GM03348 (cell line): ENCODE results near the gene ZFYVE9.

Source experiments
- DNase-seq: peaks from one replicate; pipeline ENCODE4 v3.0.0; 2012; ENCODE audit warnings: low spot score

The ZFYVE9 gene

DNA sequence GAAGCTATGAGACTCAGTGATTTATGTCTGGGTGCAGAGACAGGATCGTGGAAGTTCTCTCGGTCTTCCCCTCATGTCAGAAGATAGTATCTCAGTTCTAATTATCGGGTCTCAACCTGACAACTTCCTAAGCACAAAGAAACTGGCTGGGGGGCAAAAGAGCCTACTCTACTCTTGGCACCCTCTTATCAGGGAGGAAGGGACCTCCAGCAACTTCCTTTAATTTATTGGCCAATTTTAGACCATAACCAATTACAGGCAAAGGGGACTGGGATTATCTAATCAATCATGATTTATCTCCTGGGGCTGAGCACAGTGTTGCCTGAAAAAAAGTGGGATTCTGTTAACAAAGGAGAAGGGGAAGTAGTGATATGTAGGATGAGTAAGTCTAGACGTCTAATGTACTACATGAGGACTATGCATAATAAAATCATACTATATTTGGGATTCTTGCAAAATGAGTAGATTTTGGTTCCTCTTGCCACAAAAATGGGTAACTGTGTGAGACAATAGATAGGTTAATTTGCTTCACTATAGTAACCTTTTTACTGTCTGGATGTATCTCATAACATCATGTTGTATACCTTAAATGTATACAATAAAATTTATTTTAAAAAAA, 98.8 kb downstream of the ZFYVE9 start:
- no peak for DNase-seq

DNA sequence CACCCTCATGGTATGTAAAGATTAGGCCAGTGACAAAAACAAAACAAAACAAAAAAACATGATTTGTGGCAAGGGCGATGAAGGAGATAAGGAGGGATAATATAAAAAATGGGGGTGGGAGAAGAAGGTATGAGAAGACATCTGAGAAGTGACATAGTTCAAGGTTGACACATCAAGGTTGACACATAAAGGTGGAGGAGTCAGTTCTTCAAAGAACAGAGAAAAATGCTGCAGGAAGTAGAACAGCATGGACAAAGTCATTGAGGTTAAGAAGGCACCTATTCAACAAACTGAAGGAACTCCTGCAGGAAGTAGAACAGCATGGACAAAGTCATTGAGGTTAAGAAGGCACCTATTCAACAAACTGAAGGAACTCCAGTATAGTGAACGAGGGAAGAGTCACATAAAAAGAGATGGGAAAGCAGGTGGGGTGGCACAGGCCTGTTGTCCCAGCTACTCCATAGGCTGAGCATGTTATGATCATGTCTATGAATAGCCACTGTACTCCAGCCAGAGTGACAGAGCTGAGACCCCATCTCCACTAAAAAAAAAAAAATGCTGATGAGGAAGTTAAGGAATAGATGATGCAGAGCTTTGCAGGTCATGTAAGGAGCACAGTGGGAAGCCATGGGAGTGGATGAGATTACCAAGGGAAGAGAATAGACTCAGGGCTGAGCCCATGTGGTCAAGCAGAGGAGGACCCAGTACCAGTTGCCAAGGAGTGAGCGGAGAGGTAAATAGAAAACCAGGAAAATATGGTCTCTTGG, 101.5 kb downstream of the ZFYVE9 start:
- no peak for DNase-seq

DNA sequence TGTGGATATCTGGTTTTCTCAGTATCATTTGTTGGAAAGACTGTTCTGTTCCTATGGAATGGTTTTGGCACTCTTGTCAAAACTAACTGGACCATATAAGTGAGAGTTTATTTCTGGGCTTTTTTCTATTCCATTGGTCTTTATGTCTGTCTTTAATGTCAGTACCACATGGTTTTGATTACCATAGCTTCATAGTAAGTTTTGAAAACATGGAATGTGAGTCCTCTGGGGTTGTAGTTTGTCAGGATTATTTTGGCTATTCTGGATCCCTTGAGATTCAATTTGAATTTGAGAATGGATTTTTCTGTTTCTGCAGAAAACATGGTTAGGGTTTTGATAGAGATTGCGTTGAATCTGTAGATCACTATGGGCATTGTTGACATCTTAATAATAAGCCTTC, 107.9 kb downstream of the ZFYVE9 start:
- DNase-seq: no peak

DNA sequence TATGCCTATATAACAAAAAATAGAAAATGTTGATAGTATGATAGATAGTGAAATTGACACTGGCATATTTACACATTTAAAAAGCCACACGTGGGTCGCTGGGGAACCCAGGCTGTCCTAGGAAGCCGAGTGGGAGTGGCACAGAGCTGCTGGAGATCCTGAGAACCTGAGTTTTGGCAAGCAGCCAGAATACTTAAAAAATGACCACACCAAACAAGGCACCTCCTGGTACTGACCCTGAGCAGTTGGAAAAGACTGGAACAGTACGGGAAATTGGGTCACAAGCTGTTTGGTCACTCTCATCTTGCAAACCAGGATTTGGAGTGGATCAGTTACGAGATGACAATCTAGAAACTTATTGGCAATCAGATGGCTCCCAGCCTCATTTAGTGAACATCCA, 111.5 kb downstream of the ZFYVE9 start:
- DNase-seq: peak; percentile 5

DNA sequence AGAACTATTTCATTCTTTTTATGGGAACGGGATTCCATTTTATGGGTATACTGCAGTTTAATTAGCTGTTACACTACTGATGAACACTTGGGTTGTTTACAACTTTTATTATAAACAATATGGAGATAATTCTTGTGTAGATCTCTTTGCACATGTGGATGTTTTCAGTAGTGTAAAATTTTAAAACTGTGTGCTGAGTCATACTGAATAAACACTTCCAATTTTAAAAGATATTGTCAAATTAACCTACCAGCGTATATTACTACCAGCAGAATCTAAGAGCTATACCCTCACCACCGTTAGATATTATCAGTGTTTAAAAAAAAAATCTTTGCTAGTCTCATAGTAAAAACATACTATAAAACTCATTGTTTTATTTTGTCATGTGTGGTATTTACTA, 118.0 kb downstream of the ZFYVE9 start:
- no peak for DNase-seq

DNA sequence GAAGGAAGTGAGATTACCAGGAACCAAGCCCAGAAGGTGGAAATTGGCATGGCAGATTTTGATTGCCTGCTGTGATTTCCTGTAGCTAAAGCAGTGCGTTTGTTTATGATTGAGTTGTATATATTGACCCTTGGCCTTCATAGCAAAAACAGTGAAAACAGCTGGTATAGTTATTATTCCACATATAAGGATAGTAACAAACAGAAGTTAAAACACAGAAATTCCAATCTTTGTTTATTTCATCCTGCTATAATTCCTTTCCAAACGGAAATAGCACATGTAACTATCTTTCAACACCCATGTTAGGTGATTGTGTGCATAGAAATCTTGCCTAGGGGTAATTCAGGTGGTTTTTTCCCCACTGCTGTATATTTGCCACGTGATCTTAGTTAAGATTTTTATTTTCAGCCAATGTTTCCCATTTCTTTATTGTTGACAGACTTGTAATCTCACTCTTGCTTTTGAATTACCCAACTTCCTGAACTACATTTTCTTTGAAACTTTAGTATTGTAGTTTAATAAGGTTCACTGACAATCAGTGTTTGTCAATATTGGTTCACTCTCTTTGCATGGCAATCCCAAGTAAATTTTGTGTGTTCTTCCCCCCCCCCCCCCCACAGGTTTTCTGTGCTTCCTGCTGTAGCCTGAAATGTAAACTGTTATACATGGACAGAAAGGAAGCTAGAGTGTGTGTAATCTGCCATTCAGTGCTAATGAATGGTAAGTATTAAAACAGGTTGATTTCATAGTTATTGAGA, 121.4 kb downstream of the ZFYVE9 start:
- DNase-seq: no peak

DNA sequence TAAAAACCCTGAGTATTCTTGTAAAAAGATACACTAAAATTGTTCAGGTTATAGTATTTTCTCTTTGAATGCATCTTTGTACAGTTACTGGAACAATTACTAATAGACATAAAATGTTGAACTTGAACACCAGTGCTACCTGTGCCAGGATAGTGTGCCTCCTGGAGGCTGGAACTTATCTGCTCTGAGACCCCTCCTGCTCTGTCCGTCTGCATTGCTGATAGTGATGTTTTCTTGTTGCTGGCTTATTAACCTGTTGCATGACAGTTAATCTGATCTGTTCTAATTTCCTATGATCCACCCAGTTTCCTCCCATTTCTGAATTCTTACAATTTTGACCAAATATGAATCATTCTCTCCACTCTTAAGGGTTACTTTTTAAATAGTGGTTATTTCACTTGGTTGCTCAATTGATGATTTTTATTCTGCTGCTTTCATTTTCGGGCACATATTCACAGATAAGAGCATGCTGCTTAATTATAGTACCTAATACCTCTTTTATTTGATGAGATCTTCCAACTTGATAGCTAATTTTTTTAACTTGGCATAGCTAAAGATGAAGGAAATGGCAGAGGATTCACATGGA, 122.7 kb downstream of the ZFYVE9 start:
- peak; percentile 8 for DNase-seq

DNA sequence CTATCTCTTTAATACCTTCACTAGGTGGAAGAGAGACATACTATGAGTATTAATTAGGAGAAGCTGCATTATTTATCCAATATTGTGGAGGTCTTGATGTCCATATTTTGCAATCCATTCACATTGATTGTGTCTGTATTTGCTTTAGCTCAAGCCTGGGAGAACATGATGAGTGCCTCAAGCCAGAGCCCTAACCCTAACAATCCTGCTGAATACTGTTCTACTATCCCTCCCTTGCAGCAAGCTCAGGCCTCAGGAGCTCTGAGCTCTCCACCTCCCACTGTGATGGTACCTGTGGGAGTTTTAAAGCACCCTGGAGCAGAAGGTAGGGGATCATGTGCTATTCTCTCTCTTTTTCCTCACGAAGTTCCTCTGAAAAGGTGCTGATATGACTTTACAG, 124.6 kb downstream of the ZFYVE9 start:
- DNase-seq: no peak

DNA sequence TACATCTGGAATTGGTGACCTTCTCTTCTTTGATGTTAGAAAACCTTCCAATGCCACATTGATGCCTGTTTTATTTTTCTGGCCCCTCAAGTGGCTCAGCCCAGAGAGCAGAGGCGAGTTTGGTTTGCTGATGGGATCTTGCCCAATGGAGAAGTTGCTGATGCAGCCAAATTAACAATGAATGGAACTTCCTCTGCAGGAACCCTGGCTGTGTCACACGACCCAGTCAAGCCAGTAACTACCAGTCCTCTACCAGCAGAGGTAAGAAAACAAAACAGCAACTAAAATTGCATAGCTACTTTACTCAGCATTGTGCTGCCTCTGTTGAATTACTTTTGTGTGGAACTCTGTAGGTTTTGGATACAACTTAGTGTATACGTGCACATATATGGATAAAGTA, 126.5 kb downstream of the ZFYVE9 start:
- peak; percentile 6 for DNase-seq

DNA sequence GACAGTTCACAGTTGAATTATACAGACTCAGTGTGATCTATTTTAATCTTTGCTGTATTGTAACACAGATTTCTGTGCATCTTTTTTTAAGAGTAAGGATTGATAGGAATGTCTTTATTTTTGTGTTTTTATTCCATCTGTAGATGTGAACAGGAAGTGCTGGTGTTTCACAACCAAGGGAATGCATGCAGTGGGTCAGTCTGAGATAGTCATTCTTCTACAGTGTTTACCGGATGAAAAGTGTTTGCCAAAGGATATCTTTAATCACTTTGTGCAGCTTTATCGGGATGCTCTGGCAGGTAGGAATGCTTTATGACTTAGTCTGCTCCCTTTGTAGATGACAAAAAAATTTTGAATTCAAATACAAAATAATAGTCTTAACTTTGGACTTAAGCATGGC, 139.6 kb downstream of the ZFYVE9 start:
- peak; percentile 25 for DNase-seq

DNA sequence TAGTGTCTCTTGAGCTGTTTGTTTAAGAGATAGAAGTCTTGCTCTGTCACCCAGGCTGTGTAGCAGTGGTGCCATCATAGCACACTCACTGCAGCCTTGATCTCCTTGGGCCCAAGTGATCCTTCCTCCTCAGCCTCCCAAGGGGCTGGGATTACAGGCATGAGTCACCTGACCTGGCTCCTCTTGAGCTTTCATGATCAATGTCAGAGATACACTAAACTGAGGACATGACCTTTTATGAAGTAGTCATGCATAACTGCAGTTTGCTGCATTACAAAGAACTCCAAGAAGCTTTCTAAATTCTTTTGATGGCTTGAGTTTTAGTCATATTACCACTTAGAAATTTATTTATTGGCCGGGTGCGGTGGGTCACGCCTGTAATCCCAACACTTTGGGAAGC, 146.4 kb downstream of the ZFYVE9 start:
- DNase-seq: peak; percentile 17

DNA sequence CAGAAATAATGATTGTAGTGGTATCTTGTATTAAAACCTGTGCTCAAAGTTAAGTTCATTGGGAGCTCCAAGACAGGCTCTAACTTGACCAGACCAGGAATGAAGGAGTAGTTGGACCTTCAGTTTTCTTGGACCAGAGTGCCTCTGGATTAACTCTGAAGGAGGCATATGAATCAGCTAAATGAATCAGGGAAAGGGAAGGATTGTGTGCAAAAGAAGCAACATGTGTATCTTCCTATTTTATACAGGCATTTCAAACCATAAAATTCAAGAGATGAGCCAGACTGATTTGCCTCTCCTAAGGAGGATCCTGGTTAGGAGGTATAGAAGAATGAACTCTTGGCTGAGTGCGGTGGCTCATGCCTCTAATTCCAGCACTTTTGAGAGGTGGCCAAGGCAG, 152.7 kb downstream of the ZFYVE9 start:
- DNase-seq: peak; percentile 25

DNA sequence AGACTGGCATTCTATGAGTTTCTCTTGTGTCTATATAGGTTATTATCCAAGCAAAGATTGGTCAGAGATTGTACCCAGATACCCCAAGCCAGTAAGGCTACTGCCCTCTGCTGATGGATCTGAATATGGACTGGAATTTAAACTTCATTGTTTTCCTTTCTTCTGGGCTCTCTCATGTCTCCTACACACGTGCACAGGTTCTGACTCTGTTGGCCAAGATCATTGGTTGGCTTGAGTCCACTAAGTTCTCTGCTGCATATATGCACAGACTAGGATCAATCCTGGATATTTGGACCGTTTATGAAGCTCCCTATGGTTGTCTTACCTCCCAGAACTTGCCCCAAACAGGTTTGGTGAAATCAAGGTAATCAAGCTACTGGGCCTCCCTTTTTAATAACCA, 154.5 kb downstream of the ZFYVE9 start:
- DNase-seq: peak; percentile 80

DNA sequence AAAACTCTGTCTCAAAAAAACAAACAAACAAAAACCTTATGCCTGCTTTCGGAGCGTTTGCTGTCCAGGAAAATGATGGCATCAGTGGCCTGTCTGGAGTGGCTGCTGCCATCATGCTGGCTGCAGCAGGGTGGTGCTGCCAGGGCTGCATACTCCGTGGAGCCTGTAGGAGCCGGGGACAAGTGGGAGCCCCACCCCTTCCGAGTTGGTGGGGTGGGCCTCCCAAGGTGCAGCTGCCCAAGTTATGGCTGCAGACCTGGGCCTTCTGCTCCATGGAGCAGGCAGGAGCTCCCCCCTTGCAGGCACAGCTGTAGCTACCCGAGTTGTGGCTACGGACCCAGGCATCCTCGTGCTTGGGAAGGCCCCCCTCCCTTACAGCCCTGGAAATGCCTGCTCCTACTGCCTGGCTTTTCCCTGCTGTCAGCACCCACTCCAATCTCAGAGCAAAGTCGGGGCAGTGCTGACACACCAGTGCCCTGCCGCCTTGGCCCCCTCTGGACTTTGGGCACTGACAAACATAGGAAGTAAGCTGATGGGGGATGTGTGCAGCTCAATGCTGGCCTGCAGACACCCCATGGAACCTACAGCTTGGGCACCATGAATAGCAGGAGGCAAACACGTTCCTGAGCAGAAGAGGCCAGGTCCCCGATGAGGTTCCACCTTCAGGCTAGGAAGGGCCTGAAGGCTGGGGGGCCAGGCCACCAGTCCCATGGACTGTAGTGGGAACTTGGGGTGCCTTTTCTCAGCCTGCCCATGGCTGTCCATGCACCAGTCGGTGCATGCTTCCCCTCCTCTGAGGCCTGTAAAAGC, 163.7 kb downstream of the ZFYVE9 start:
- DNase-seq: no peak

DNA sequence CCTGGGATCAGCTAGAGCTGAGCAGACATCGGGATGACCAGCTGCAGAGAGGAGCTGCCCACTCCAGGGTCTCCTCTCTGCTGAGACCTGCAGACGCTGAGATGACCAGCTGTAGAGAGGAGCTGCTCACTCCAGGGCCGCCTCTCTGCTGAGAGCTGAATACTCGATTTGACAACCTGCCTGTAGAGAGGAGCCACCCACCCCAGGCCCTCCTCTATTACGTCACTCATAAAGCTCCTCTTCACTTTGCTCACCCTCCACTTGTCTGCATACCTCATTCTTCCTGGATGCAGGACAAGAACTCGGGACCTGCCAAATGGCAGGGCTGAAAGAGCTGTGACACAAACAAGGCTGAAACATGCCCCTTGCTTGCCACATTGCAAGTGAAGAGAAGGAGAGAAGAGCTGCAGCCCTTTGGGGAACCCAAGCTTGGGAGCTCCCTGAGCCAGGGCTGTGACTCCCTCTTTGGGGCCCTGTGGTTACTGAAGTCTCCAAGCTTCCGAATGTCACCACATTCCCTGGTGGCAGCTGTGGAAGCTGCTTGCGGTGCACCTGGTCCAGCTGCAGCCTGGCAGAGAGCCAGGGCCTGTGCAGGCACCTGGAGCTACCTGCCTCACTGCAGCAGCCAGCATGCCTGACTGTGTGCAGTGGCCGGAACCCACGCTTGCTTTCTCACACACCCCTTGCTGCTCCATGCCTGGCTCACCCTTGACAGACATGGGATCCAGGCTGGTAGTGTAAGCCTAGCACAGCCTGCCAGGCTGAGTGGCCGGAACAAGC, 164.5 kb downstream of the ZFYVE9 start:
- DNase-seq: no peak

DNA sequence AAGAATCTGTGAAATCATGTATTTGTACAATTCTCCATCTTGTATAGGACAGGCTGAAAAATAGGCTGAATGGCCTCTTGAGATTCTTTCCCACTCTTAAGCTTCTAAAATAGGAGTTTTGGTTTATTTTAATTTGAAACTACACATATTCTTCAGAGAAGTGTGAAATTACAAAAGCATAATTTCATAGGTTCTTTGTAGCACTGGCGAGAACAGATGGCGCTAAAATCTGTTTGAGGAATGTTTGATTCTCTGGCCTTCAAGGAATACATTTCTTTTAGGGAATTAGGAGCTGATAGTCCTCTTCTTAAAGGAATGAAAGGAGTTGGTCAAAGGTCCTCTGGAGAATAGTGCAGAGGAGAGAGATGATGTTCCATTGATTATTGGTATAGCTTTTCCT, 179.2 kb downstream of the ZFYVE9 start:
- no peak for DNase-seq

DNA sequence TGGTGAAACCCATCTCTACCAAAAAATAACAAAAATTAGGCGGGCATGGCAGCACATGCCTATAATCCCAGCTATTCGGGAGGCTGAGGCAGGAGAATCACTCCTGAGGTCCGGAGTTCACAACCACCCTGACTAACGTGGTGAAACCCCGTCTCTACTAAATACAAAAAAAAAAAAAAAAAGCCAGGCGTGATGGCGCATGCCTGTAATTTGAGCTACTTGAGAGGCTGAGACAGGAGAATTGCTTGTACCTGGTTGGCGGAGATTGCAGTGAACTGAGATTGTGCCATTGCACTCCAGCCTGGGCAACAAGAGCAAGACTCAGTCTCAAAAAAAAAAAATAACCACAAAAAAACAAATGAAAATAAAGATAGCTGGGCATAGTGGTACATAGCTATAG, 181.8 kb downstream of the ZFYVE9 start:
- no peak for DNase-seq

DNA sequence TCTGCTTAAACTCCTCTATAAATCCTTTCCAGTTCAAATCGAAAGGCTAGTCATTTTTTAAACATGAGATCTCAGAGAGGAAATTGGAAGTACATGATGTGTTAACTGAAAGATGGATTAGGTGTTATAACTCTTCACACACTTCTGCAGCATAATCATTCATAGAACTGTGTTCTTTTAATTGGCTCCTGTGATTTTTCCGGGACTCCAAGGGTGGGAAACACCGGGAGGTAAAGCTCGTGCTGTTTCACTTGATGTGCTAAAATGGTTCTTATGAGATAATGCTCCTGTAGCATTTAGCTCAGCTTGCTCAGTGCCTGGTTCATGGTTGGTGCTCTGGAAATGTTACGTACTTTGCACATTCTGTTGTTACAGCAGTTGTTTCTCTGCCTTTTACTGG, 183.9 kb downstream of the ZFYVE9 start:
- no peak for DNase-seq

DNA sequence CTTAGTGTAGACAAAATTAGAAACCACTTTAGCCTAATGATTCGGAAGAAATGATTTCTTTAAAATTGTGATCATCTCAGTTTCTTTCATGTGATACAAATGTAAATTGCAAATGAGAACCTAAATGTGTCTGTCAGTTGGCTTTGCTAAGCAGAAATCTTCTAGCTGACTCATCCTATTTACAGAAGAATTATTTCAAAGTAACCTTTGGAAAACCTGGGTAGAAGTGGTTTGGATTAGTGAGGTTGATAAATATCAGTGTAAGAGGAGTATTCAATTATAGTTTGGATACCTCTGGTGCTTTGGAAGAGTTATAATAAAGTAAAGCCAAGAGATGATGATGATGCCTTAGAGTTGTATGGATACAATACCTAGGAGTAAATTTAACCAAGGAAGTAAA, 186.7 kb downstream of the ZFYVE9 start:
- no peak for DNase-seq

DNA sequence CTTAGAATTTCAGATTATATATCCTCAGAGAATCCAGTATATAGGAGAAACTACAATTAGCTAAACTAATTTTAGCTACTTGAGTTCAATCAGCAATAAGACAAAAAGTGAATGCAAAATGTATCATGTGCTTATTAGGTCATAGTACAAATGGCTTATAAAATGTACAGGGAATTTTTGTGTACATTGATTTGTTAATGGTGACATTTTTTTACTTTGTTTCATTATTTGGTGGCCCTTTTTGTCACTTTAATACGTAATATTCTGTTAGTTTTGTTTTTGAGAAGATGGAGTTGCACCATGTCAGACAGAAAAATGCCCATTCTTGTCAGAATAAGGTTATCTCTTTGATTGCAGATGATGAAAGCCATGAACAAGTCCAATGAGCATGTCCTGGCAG, 190.5 kb downstream of the ZFYVE9 start:
- DNase-seq: no peak

DNA sequence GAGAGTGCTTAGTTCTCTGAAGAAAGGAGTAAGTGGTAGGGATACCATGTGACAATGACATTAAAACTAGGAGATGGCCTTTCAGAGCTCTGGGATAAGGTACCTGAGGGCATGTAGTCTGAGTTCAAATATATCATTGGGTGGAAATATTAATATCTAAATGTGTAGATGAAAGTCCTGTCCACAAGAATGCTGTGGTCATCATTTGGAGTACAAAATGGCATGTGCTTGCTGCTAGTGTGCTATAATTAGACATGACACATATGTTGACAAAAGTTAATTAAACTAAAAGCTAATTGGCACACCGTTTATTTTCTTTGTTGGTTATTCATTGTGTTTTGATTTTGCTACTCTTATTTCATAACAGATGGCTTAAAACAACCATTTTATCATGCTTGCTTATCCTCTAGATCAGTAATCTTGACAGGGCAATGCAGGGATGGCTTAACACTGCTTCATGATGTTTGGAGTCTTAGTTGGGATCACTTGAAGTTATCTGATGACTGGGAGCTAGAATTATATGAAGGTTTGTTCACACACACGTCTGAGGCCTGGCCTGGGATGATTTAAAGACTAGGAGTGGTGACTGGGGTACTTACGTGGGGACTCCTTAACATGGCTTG, 193.1 kb downstream of the ZFYVE9 start:
- DNase-seq: no peak
